ENCODE results near the gene GPANK1. TPM values are rescaled to one million over a fixed set of nuclear protein-coding genes. Genes with fewer than 3 reads are reported as not detected.
A peak's percentile ranks its signal among the peaks of the same experiment; 100 is the strongest.

GPANK1 gene
- total RNA-seq, 1 donor from 2014 or later: 19.2 TPM

DNA sequence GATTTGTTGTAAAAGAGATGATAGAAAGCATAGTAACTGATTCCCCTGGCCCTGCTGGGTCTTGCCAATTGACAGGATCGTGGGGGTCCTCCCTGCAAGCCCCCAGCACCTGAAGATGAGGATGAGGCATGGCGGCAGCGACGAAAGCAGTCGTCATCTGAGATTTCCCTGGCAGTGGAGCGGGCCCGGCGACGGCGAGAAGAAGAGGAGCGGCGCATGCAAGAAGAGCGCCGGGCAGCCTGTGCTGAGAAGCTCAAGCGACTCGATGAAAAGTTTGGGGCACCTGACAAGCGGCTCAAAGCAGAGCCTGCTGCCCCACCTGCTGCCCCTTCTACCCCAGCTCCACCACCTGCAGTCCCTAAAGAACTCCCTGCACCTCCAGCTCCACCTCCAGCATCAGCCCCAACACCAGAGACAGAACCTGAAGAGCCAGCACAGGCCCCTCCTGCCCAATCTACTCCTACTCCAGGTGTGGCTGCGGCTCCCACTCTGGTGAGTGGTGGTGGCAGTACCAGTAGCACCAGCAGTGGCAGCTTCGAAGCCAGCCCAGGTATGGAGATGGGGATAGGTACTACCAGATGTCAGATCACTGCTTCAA, 37.0 kb downstream of the GPANK1 start:
- Histone ChIP-seq H3K4me1 (peaks cover 2% of the 10 kb centered on the region), H3K36me3 (peaks cover 98% of the 10 kb centered on the region), H3K27me3 (ENCODE audit: low read depth) (no peaks in the 10 kb centered on the region), H3K4me3 (no peak overlapping the region), H3K27ac (replicated peaks) (no peak overlapping the region), H3K9me3 (replicated peaks) (no peaks in the 10 kb centered on the region)
- no peak for DNase-seq
- TF ChIP-seq, protein P1, sequence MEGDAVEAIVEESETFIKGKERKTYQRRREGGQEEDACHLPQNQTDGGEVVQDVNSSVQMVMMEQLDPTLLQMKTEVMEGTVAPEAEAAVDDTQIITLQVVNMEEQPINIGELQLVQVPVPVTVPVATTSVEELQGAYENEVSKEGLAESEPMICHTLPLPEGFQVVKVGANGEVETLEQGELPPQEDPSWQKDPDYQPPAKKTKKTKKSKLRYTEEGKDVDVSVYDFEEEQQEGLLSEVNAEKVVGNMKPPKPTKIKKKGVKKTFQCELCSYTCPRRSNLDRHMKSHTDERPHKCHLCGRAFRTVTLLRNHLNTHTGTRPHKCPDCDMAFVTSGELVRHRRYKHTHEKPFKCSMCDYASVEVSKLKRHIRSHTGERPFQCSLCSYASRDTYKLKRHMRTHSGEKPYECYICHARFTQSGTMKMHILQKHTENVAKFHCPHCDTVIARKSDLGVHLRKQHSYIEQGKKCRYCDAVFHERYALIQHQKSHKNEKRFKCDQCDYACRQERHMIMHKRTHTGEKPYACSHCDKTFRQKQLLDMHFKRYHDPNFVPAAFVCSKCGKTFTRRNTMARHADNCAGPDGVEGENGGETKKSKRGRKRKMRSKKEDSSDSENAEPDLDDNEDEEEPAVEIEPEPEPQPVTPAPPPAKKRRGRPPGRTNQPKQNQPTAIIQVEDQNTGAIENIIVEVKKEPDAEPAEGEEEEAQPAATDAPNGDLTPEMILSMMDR (IDR thresholded peaks at IDR 0.05; ENCODE audit: borderline replicate concordance): no peak
- intact Hi-C loops (cut with micrococcal nuclease): no loop called here

DNA sequence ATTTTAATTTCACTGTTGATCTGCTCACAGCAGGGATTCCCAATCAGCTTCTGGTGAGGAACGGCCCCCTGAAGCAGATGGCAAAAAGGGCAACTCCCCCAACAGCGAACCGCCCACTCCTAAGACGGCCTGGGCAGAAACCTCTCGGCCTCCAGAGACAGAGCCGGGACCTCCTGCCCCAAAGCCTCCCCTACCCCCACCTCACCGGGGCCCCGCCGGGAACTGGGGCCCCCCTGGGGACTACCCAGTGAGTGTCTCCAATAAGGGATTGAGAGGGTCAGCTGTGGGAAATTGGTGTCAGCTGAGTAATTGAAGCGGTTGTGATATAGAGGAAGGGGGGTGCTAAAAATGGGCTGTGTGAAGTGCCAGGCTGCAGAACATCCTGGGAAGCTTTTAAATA, 37.8 kb downstream of the GPANK1 start:
- Histone ChIP-seq H3K27ac (replicated peaks) (no peak overlapping the region), H3K4me3 (no peak overlapping the region), H3K27me3 (ENCODE audit: low read depth) (no peaks in the 10 kb centered on the region), H3K4me1 (peaks cover 11% of the 10 kb centered on the region), H3K9me3 (replicated peaks) (no peaks in the 10 kb centered on the region), H3K36me3 (peaks cover 92% of the 10 kb centered on the region)
- no peak for DNase-seq
- TF ChIP-seq, protein P1 (IDR thresholded peaks at IDR 0.05; ENCODE audit: borderline replicate concordance): no peak
- intact Hi-C loops (cut with micrococcal nuclease): no loop called here

DNA sequence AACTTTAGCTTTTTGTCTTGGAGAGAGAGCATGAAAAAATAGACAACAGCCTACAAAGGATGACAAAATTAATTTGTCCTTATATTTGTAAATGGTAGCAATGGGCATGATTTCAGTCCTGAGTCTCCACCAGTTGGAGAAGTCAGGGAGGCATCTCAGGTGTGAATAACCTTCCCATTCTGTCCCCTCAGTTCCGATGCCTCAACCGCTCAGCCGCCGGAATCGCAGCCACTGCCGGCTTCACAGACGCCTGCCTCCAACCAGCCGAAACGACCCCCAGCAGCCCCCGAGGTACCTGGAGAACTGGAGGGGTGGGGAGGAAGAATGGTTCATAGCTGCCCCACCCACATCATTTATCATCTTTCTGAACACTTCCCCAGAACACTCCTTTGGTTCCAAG, 40.7 kb downstream of the GPANK1 start:
- TF ChIP-seq, protein P1 (IDR thresholded peaks at IDR 0.05; ENCODE audit: borderline replicate concordance): no peak
- Histone ChIP-seq H3K9me3 (replicated peaks) (no peaks in the 10 kb centered on the region), H3K4me1 (peaks cover 31% of the 10 kb centered on the region), H3K4me3 (no peak overlapping the region), H3K27me3 (ENCODE audit: low read depth) (no peaks in the 10 kb centered on the region), H3K27ac (replicated peaks) (no peak overlapping the region), H3K36me3 (peaks cover 63% of the 10 kb centered on the region)
- intact Hi-C loops (cut with micrococcal nuclease): no loop called here
- no peak for DNase-seq

DNA sequence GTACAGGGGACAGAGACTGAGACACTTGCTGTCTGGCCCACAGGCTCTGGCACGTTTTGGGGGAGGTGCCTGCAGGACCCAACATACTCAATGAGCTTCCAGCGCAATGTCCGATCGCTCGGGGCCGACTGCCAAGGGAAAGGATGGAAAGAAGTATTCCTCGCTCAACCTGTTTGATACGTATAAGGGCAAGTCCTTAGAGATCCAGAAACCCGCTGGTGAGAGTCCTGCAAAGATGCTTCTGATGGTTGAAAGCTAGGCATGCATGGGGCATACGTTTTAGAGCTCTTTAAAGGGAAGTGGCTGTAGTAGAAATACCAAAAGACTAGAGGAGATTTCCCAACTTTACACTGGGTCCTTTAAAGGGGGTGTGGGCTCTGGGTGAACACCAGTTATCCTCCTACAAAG, 42.1 kb downstream of the GPANK1 start:
- peak overlapping the region; percentile 89 for H3K4me3 ChIP-seq
- H3K9me3 ChIP-seq (replicated peaks): no peaks in the 10 kb centered on the region

DNA sequence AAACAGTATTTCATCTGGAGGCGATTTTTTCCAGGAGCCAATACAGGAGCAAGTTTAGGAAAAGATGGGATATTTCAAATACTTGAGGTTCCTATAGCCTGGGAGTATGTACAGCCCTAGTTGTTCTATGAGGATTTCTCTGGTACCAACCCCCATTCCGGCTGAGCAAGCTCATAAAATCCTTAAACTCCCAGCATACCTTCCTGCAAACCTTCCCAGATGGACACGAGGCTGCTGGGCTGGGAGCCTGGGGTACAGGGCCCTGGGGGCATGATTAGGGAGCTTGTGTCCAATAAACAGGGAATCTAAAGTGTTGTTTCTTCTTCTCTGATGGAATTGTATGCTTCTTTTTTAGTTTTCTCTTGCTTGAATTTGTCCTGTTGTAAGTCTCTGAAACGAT, 42.8 kb downstream of the GPANK1 start:
- H3K4me1 ChIP-seq: peaks cover 31% of the 10 kb centered on the region
- H3K36me3 ChIP-seq: peaks cover 42% of the 10 kb centered on the region
- intact Hi-C loops (cut with micrococcal nuclease): no loop called here
- no peak for DNase-seq
- H3K9me3 ChIP-seq (replicated peaks): no peaks in the 10 kb centered on the region
- TF ChIP-seq, protein P1 (IDR thresholded peaks at IDR 0.05; ENCODE audit: borderline replicate concordance): no peak
- H3K27me3 ChIP-seq (ENCODE audit: low read depth): no peaks in the 10 kb centered on the region
- H3K4me3 ChIP-seq: peak overlapping the region; percentile 89
- H3K27ac ChIP-seq (replicated peaks): peak overlapping the region; percentile 96

More for the DNA sequence above, 42.1 kb downstream of the GPANK1 start:
- Histone ChIP-seq H3K27me3 (ENCODE audit: low read depth) (no peaks in the 10 kb centered on the region), H3K36me3 (peaks cover 49% of the 10 kb centered on the region), H3K27ac (replicated peaks) (no peak overlapping the region), H3K4me1 (peaks cover 31% of the 10 kb centered on the region)
- no peak for DNase-seq
- TF ChIP-seq, protein P1 (IDR thresholded peaks at IDR 0.05; ENCODE audit: borderline replicate concordance): no peak
- intact Hi-C loops (cut with micrococcal nuclease): no loop called here
